GM21526 (cell line): ENCODE results near the gene SLC35F3.
A peak's percentile ranks its signal among the peaks of the same experiment; 100 is the strongest.

Experiments
- ATAC-seq: cut with Tn5 transposase; IDR thresholded peaks from one replicate; pipeline ENCODE4 v1.9.1; 2021; ENCODE audit warnings: moderate library complexity; ENCODE audit not compliant: unreplicated experiment, low FRiP score

Gene SLC35F3

GRCh38 chr1:234302354-234302962 is 398.0 kb downstream of the SLC35F3 start:
- no peak for ATAC-seq

GRCh38 chr1:234303231-234303630 is 398.8 kb downstream of the SLC35F3 start:
- no peak for ATAC-seq

- no peak for ATAC-seq
These were observed 403.2 kb downstream of the SLC35F3 start for GRCh38 chr1:234307726-234308125.

GRCh38 chr1:234309243-234309597 is 404.7 kb downstream of the SLC35F3 start:
- no peak for ATAC-seq

GRCh38 chr1:234309598-234310459 is 405.4 kb downstream of the SLC35F3 start:
- peak; percentile 90 for ATAC-seq

GRCh38 chr1:234310460-234310817 is 406.0 kb downstream of the SLC35F3 start:
- no peak for ATAC-seq

GRCh38 chr1:234311414-234311813 is 406.9 kb downstream of the SLC35F3 start:
- ATAC-seq: no peak

GRCh38 chr1:234313171-234313570 is 408.7 kb downstream of the SLC35F3 start:
- ATAC-seq: no peak

GRCh38 chr1:234315091-234315541 is 410.6 kb downstream of the SLC35F3 start:
- ATAC-seq: no peak

- no peak for ATAC-seq
These were observed 411.1 kb downstream of the SLC35F3 start for GRCh38 chr1:234315588-234315987.

- no peak for ATAC-seq
These were observed 412.0 kb downstream of the SLC35F3 start for GRCh38 chr1:234316486-234316885.

GRCh38 chr1:234316937-234317336 is 412.5 kb downstream of the SLC35F3 start:
- no peak for ATAC-seq

- no peak for ATAC-seq
These were observed 415.6 kb downstream of the SLC35F3 start for GRCh38 chr1:234320069-234320468.

GRCh38 chr1:234320549-234320948 is 416.1 kb downstream of the SLC35F3 start:
- ATAC-seq: no peak

- ATAC-seq: no peak
These were observed 416.8 kb downstream of the SLC35F3 start for GRCh38 chr1:234321231-234321630.

- ATAC-seq: no peak
These were observed 417.6 kb downstream of the SLC35F3 start for GRCh38 chr1:234322097-234322496.

GRCh38 chr1:234322979-234323378 is 418.5 kb downstream of the SLC35F3 start:
- no peak for ATAC-seq

GRCh38 chr1:234324821-234325220 is 420.3 kb downstream of the SLC35F3 start:
- ATAC-seq: no peak

GRCh38 chr1:234325878-234326496 is 421.5 kb downstream of the SLC35F3 start:
- ATAC-seq: no peak

GRCh38 chr1:234326497-234327366 is 422.3 kb downstream of the SLC35F3 start:
- no peak for ATAC-seq
